B cell (primary cell): Measurements from ENCODE around the gene CXXC5. TPM values are rescaled to one million over a fixed set of nuclear protein-coding genes. Genes with fewer than 3 reads are reported as not detected.
A peak's percentile ranks its signal among the peaks of the same experiment; 100 is the strongest.

Experiments used
- ATAC-seq: fragments of 200-7000 bp; cut with Tn5 transposase; one replicate; pipeline ENCODE4 v1.10.0; 2021; ENCODE audit warnings: low read depth, mild to moderate bottlenecking, moderate number of reproducible peaks, moderate library complexity
- CTCF ChIA-PET: fragments of 350-600 bp; sonication (Branson Sonifier 250); formaldehyde crosslinking; loops from one replicate; lab custom pipeline; 2021; ENCODE audit warnings: antibody characterized with exemption, inconsistent platforms; lab: Charles Lee
- POLR2A ChIA-PET: fragments of 350-600 bp; sonication (Branson Sonifier 250); formaldehyde crosslinking; loops from one replicate; lab custom pipeline; 2021; ENCODE audit warnings: antibody characterized with exemption; lab: Charles Lee
- DNase-seq: peaks from one replicate; pipeline ENCODE4 v3.0.0; 2013
- H2AFZ ChIP-seq: 2 replicates; pipeline ENCODE4 v1.6.1; 2012; ENCODE audit warnings: mild to moderate bottlenecking, low read depth, low read length; ENCODE audit not compliant: insufficient read depth, poor library complexity, severe bottlenecking
- H3K27ac ChIP-seq, 2 donors: 1 replicate in 1 of 2; 2 replicates in 1 of 2; pipeline ENCODE4 v1.5.1; 2012 to 2013; ENCODE audit warnings: low read length in 2 of 2, mild to moderate bottlenecking in 2 of 2, moderate library complexity in 1 of 2
- H3K27me3 ChIP-seq, 4 experiments: fragments of 200-600 bp in 1 of 4; sonication (generic) in 1 of 4; replicated peaks in 1 of 4; 1 replicate in 2 of 4; 2 replicates in 2 of 4; pipeline versions ENCODE4 v1.6.1 to v1.7.0; 2013 to 2016; ENCODE audit warnings: low read length in 3 of 4, mild to moderate bottlenecking in 2 of 4, mixed read lengths in 1 of 4, moderate library complexity in 1 of 4; ENCODE audit not compliant: insufficient read depth in 4 of 4, control insufficient read depth in 3 of 4; ENCODE audit errors: control extremely low read depth in 1 of 4
- H3K36me3 ChIP-seq, 2 experiments: replicated peaks in 1 of 2; 1 replicate in 1 of 2; 2 replicates in 1 of 2; pipeline versions ENCODE4 v1.6.1 to v1.7.1; 2013; ENCODE audit warnings: low read length in 1 of 2; ENCODE audit not compliant: insufficient read depth in 2 of 2, control insufficient read depth in 1 of 2; ENCODE audit errors: control extremely low read depth in 1 of 2, extremely low read depth in 1 of 2
- H3K4me1 ChIP-seq, 2 donors: fragments of 200-600 bp in 1 of 2; sonication (generic) in 1 of 2; 1 replicate in 1 of 2; 2 replicates in 1 of 2; pipeline versions ENCODE4 v1.5.1 to v1.6.1; 2013 to 2017; ENCODE audit warnings: low read length in 2 of 2; ENCODE audit not compliant: control insufficient read depth in 2 of 2, insufficient read depth in 2 of 2
- H3K4me2 ChIP-seq: replicated peaks from 2 replicates; pipeline ENCODE3; 2012; ENCODE audit warnings: mild to moderate bottlenecking, low read depth, low read length; ENCODE audit not compliant: poor library complexity, severe bottlenecking
- H3K4me3 ChIP-seq, 5 experiments: fragments of 200-600 bp in 1 of 5; sonication (generic) in 1 of 5; 1 replicate in 3 of 5; 2 replicates in 2 of 5; pipeline versions ENCODE4 v1.5.1 to v1.7.0; 2011 to 2016; ENCODE audit warnings: low read length in 4 of 5, mild to moderate bottlenecking in 4 of 5, low read depth in 2 of 5, control low read depth in 1 of 5, moderate library complexity in 1 of 5; ENCODE audit not compliant: insufficient read depth in 1 of 5; ENCODE audit errors: control extremely low read depth in 1 of 5, extremely low read depth in 1 of 5
- H3K79me2 ChIP-seq: fragments of 200-600 bp; sonication (generic); one replicate; pipeline ENCODE4 v1.6.0; 2016; ENCODE audit warnings: low read length; ENCODE audit not compliant: control insufficient read depth, insufficient read depth
- H3K9ac ChIP-seq: fragments of 200-600 bp; sonication (generic); 2 replicates; pipeline ENCODE4 v1.6.1; 2017; ENCODE audit warnings: mild to moderate bottlenecking, low read length, moderate library complexity
- H3K9me3 ChIP-seq, 3 donors: one replicate each; pipeline versions ENCODE4 v1.6.1 to v1.7.1; 2013; ENCODE audit warnings: low read length in 2 of 3; ENCODE audit not compliant: control insufficient read depth in 2 of 3, insufficient read depth in 1 of 3; ENCODE audit errors: control extremely low read depth in 1 of 3
- H4K20me1 ChIP-seq: 2 replicates; pipeline ENCODE4 v1.6.0; 2012; ENCODE audit warnings: mild to moderate bottlenecking, low read length; ENCODE audit not compliant: insufficient read depth, control insufficient read depth, poor library complexity, severe bottlenecking
- H3K27ac Mint-ChIP-seq: one replicate; pipeline ENCODE4 v1.8.0; 2021; ENCODE audit warnings: mixed read lengths
- H3K27me3 Mint-ChIP-seq: one replicate; pipeline ENCODE4 v1.8.0; 2021; ENCODE audit warnings: mixed read lengths
- H3K4me1 Mint-ChIP-seq: one replicate; pipeline ENCODE4 v1.8.0; 2021; ENCODE audit warnings: mixed read lengths
- H3K4me3 Mint-ChIP-seq: one replicate; pipeline ENCODE4 v1.8.0; 2021; ENCODE audit warnings: mixed read lengths
- H3K9me3 Mint-ChIP-seq: one replicate; pipeline ENCODE4 v1.8.0; 2022; ENCODE audit warnings: mixed read lengths; ENCODE audit not compliant: insufficient read depth
- EZH2 ChIP-seq: IDR thresholded peaks from 2 replicates; pipeline ENCODE4 v1.6.1; 2012; ENCODE audit warnings: borderline replicate concordance, low read depth, mild to moderate bottlenecking, moderate library complexity, low read length; ENCODE audit not compliant: insufficient read depth, poor library complexity, severe bottlenecking
- WGBS: methylation state at CpG from one replicate; pipeline ENCODE4 v1.1.5; 2013; ENCODE audit warnings: missing lambda C conversion rate; ENCODE audit not compliant: insufficient coverage; 5-methylcytosine and 5-hydroxymethylcytosine counted together
- intact Hi-C: fragments of 100-400 bp; cut with micrococcal nuclease; formaldehyde crosslinking; loops from one replicate; pipeline ENCODE4 v1.10.0; 2022
- polyA plus RNA-seq: library from polyadenylated mRNA; depleted of rRNA; stranded (reverse); fragments of >200 nt; gene quantifications from 2 replicates; pipeline ENCODE4 v1.2.3, GENCODE V29; 2012
- total RNA-seq, 2 donors: library from RNA; stranded (reverse); fragments of 120-200 nt in 1 of 2; gene quantifications; 1 replicate in 1 of 2; 2 replicates in 1 of 2; pipeline versions ENCODE4 v1.2.3 to v1.2.4, GENCODE V29; 2013 to 2022
- TF ChIP-seq, protein P1 (sequence below): fragments of 200-600 bp; IDR thresholded peaks from one replicate; pipeline ENCODE4 v1.8.0; 2022; ENCODE audit warnings: antibody characterized with exemption, mild to moderate bottlenecking

The CXXC5 gene
- total and polyA plus RNA-seq, 2 donors (not counting 1 experiment from before 2014, with no cell fraction given), result 126 to 143 TPM

- H3K27me3 ChIP-seq, result peaks cover 0 to 5% (median 2%) of the 10 kb centered on the region in 4 experiments
- peak overlapping the region; percentile 90 for H3K4me3 Mint-ChIP-seq
- peak overlapping the region; percentile 81 for H3K27ac Mint-ChIP-seq
- TF ChIP-seq EZH2, result no peak
- TF ChIP-seq, protein P1, sequence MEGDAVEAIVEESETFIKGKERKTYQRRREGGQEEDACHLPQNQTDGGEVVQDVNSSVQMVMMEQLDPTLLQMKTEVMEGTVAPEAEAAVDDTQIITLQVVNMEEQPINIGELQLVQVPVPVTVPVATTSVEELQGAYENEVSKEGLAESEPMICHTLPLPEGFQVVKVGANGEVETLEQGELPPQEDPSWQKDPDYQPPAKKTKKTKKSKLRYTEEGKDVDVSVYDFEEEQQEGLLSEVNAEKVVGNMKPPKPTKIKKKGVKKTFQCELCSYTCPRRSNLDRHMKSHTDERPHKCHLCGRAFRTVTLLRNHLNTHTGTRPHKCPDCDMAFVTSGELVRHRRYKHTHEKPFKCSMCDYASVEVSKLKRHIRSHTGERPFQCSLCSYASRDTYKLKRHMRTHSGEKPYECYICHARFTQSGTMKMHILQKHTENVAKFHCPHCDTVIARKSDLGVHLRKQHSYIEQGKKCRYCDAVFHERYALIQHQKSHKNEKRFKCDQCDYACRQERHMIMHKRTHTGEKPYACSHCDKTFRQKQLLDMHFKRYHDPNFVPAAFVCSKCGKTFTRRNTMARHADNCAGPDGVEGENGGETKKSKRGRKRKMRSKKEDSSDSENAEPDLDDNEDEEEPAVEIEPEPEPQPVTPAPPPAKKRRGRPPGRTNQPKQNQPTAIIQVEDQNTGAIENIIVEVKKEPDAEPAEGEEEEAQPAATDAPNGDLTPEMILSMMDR, result no peak
- H3K79me2 ChIP-seq, result no peaks in the 10 kb centered on the region
- peaks cover 40% of the 10 kb centered on the region for H3K4me1 Mint-ChIP-seq
- under 1% methylated on average over 39 of the region's 68 CpGs for WGBS
- H3K36me3 ChIP-seq, result no peaks in the 10 kb centered on the region
- CTCF ChIA-PET, result interaction anchor here (0.8 to 8.6 kb wide), 18 partner anchors 10 to 289 kb away, joined by 3 to 105 read pairs (median 5); no protein-coding TSS in a partner anchor
- no peaks in the 10 kb centered on the region for H3K9me3 Mint-ChIP-seq
- H4K20me1 ChIP-seq, result no peaks in the 10 kb centered on the region
- no peaks in the 10 kb centered on the region for H3K27me3 Mint-ChIP-seq
- ATAC-seq (peak; percentile 51), DNase-seq (peak; percentile 77)
- POLR2A ChIA-PET, result interaction anchor here (0.5 to 5.5 kb wide), 19 partner anchors 8 to 75 kb away, joined by 3 to 69 read pairs (median 7); partner anchors contain the start of gene CXXC5
- no peaks in the 10 kb centered on the region for H3K9me3 ChIP-seq
- peak overlapping the region; percentile 85 for H3K9ac ChIP-seq
- H3K4me2 ChIP-seq, result peak overlapping the region; percentile 99
- peak overlapping the region in 1 of 2 donors; percentile 75 for H3K27ac ChIP-seq
- intact Hi-C loops, result loop anchor here (2.0 kb wide), 3 partner anchors 16 to 54 kb away; no protein-coding TSS in a partner anchor
- peak overlapping the region; percentile 54 to 73 (median 60) for H3K4me3 ChIP-seq
- peaks cover 27 to 37% of the 10 kb centered on the region in 2 donors for H3K4me1 ChIP-seq
- peak overlapping the region; percentile 79 for H2AFZ ChIP-seq
These were observed 63.1 kb downstream of the CXXC5 start for GRCh38 chr5:139711067-139711905.
